Memory B cell (primary cell): Measurements from ENCODE around the gene SPEF2.

Experiments used
- ATAC-seq: fragments of 150-1000 bp; cut with Tn5 transposase; 2 replicates; pipeline ENCODE4 v1.10.0; 2021; ENCODE audit warnings: low read depth, mild to moderate bottlenecking, moderate library complexity
- DNase-seq, 2 donors: peaks; one replicate each; pipeline ENCODE4 v3.0.0; 2022; ENCODE audit warnings: low spot score in 2 of 2
- H3K27ac Mint-ChIP-seq: one replicate; pipeline ENCODE4 v1.8.0; 2022; ENCODE audit warnings: mild to moderate bottlenecking, moderate library complexity, mixed read lengths
- H3K27me3 Mint-ChIP-seq: one replicate; pipeline ENCODE4 v1.8.0; 2022; ENCODE audit warnings: mixed read lengths
- H3K36me3 Mint-ChIP-seq: one replicate; pipeline ENCODE4 v1.8.0; 2022; ENCODE audit warnings: mild to moderate bottlenecking, mixed read lengths
- H3K4me1 Mint-ChIP-seq: one replicate; pipeline ENCODE4 v1.8.0; 2022; ENCODE audit warnings: mixed read lengths
- H3K4me3 Mint-ChIP-seq: one replicate; pipeline ENCODE4 v1.8.0; 2022; ENCODE audit warnings: mild to moderate bottlenecking, moderate library complexity, mixed read lengths
- H3K9me3 Mint-ChIP-seq: one replicate; pipeline ENCODE4 v1.8.0; 2022; ENCODE audit warnings: mixed read lengths

Gene SPEF2

GRCh38 chr5:35626108-35626507, 8.4 kb downstream of the SPEF2 start:
- Mint-ChIP-seq H3K9me3 (no peaks in the 10 kb centered on the region), H3K27me3 (no peaks in the 10 kb centered on the region), H3K36me3 (peaks cover 2% of the 10 kb centered on the region), H3K4me3 (no peak overlapping the region), H3K4me1 (no peaks in the 10 kb centered on the region), H3K27ac (no peak overlapping the region)
- DNase-seq (no peak), ATAC-seq (no peak)

DNA sequence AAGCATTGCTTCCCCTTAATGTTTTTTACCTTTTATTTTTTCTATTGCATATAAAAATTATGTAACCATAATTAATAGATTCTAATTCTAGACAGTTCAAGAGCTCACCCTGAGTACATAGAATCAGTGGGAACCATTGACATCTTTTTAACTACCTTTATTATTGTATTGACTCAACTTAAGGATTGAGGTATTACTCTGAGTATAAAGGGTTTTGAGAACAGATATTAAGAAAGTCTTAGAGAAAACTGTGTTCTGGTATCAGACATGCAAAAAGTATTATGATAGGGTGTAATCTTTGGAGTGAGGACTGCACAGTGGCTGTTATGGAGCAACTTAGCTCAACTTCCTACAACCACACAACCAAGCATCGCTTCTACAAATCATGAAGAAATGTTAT, 8.9 kb downstream of the SPEF2 start:
- Mint-ChIP-seq H3K27me3 (no peaks in the 10 kb centered on the region), H3K27ac (no peak overlapping the region), H3K9me3 (no peaks in the 10 kb centered on the region), H3K4me1 (no peaks in the 10 kb centered on the region), H3K36me3 (peaks cover 2% of the 10 kb centered on the region), H3K4me3 (no peak overlapping the region)
- DNase-seq (no peak), ATAC-seq (no peak)

DNA sequence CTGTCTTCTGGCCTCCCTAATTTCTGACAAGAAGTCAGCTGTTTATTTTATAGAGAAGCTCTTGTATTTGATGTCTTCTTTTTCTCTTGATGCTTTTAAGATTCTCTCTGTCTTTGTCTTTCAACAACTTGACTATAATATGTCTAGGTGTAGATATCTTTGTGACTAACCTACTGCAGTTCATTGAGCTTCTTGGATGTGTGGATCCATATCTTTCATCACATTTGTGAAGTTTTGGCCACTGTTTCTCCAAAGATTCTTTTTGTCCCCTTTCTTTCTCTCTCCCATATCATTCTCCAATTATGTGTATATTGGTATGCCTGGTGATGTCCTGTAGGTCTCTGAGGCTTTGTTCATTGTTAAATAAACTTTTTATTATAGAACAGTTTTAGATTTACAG, 16.7 kb downstream of the SPEF2 start:
- H3K4me3 Mint-ChIP-seq: no peak overlapping the region
- H3K36me3 Mint-ChIP-seq: peaks cover 2% of the 10 kb centered on the region
- H3K27ac Mint-ChIP-seq: no peak overlapping the region
- peaks cover 8% of the 10 kb centered on the region for H3K9me3 Mint-ChIP-seq
- DNase-seq (no peak), ATAC-seq (no peak)
- no peaks in the 10 kb centered on the region for H3K4me1 Mint-ChIP-seq
- H3K27me3 Mint-ChIP-seq: no peaks in the 10 kb centered on the region

DNA sequence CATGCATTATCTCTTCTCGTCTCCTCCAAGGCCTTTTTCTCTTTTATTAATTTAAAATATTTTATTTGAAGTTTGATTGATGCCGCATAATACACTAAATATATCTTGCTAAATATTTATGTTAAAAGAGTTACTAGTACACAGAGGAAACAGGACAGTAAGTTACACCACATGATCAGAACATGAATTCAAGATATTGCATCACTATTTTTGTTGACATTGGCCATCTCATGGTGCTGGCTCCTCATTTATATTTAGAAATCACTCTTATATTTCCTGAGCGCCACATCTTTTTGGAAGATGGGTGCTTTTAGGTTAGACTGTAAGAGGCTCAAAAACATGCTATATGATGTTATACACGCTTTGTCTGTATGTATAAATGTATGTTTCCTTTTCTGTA, 23.0 kb downstream of the SPEF2 start:
- DNase-seq: no peak
- Mint-ChIP-seq H3K4me1 (no peaks in the 10 kb centered on the region), H3K27me3 (no peaks in the 10 kb centered on the region), H3K36me3 (no peaks in the 10 kb centered on the region), H3K27ac (no peak overlapping the region), H3K9me3 (no peaks in the 10 kb centered on the region), H3K4me3 (no peak overlapping the region)
- no peak for ATAC-seq

DNA sequence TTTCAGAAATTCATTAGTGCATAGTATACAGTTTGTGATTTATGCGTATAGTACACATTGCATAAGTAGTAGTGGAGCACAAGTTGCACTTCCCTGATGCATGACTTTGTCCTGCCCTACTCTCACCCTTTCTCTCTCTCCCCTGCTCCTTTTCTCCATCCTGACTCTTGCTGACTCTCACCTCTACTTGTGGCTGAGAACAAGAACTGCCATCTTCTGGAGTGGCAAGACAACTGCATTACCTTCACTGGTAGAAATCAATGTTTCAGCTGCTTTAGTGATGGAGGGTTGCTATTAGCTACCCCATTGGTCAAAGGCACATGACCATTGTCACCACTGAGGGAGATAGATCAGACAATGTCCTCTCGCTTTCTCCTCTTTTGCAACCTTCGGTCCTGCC, 26.9 kb downstream of the SPEF2 start:
- H3K4me3 Mint-ChIP-seq: no peak overlapping the region
- no peak overlapping the region for H3K27ac Mint-ChIP-seq
- no peaks in the 10 kb centered on the region for H3K27me3 Mint-ChIP-seq
- H3K4me1 Mint-ChIP-seq: no peaks in the 10 kb centered on the region
- H3K9me3 Mint-ChIP-seq: no peaks in the 10 kb centered on the region
- ATAC-seq: no peak
- H3K36me3 Mint-ChIP-seq: no peaks in the 10 kb centered on the region
- no peak for DNase-seq

- Mint-ChIP-seq H3K36me3 (no peaks in the 10 kb centered on the region), H3K27ac (no peak overlapping the region), H3K27me3 (no peaks in the 10 kb centered on the region), H3K4me1 (no peaks in the 10 kb centered on the region), H3K4me3 (no peak overlapping the region), H3K9me3 (no peaks in the 10 kb centered on the region)
- ATAC-seq (no peak), DNase-seq (no peak)
These were observed 29.5 kb downstream of the SPEF2 start for GRCh38 chr5:35647128-35647527.

DNA sequence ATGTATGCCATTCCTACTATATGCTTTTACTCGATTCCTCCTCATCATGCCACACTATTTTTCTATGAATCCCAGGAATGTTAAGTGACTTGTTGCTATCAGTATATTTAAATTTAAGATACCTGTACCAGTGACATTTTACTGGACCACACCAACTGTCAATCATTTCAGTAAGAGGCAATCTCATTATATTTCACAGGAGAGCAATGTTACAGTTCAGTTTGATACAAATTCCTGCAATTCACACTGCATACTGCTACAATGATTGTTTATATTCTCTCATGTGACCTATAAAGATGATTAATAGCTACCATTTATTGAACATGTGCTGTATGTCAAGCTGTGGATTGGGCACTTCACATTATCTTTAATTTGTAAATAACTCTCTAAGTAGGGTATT, 30.0 kb downstream of the SPEF2 start:
- ATAC-seq (no peak), DNase-seq (no peak)
- Mint-ChIP-seq H3K4me1 (no peaks in the 10 kb centered on the region), H3K27ac (no peak overlapping the region), H3K36me3 (no peaks in the 10 kb centered on the region), H3K27me3 (no peaks in the 10 kb centered on the region), H3K4me3 (no peak overlapping the region), H3K9me3 (no peaks in the 10 kb centered on the region)

DNA sequence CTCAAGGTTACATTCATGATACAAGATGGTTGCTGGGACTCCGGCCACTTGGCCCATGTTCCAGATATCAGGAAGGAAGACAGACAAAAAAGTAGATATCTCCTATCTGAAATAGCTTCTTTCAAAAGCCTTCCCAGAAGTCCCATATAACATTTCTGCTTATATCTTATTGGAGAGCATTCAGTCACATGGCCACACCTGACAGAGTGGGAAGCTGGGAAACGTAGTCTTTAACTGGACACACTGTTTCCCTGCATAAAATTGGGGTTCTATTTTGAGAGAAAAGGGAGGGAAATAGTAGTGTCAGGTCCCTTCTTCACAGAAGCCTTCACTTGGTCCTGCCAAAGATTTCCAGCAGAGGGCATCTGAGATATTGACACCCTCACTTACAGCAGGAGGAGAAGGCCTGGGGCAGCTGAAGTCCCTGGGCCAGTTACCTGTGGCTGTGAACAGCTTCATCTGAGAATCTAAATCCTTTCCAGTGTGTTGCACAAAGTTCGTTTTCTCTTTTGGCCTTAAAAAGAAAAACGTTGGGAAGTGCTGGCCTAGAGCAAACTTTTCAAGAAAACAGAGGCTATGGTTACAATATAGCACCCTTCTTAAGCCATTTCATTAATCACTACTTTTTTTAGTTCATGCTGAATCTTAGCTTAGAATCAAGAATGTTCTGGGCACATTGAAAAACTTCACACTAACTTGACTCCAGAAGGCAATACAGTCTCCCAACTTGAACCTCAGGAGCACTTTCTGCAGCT, 33.5 kb downstream of the SPEF2 start:
- no peaks in the 10 kb centered on the region for H3K27me3 Mint-ChIP-seq
- H3K36me3 Mint-ChIP-seq: no peaks in the 10 kb centered on the region
- H3K27ac Mint-ChIP-seq: no peak overlapping the region
- DNase-seq: no peak
- H3K9me3 Mint-ChIP-seq: no peaks in the 10 kb centered on the region
- no peaks in the 10 kb centered on the region for H3K4me1 Mint-ChIP-seq
- no peak for ATAC-seq
- H3K4me3 Mint-ChIP-seq: no peak overlapping the region

GRCh38 chr5:35656721-35657120, 39.1 kb downstream of the SPEF2 start:
- H3K4me3 Mint-ChIP-seq: no peak overlapping the region
- DNase-seq: no peak

GRCh38 chr5:35657877-35658276, 40.2 kb downstream of the SPEF2 start:
- no peak for ATAC-seq

More at GRCh38 chr5:35656721-35657120, 39.1 kb downstream of the SPEF2 start:
- no peaks in the 10 kb centered on the region for H3K4me1 Mint-ChIP-seq
- no peaks in the 10 kb centered on the region for H3K36me3 Mint-ChIP-seq
- no peaks in the 10 kb centered on the region for H3K27me3 Mint-ChIP-seq
- H3K27ac Mint-ChIP-seq: no peak overlapping the region
- no peaks in the 10 kb centered on the region for H3K9me3 Mint-ChIP-seq
- ATAC-seq: no peak

GRCh38 chr5:35659556-35659955, 41.9 kb downstream of the SPEF2 start:
- DNase-seq (no peak), ATAC-seq (no peak)
- Mint-ChIP-seq H3K9me3 (peaks cover 2% of the 10 kb centered on the region), H3K27ac (no peak overlapping the region), H3K4me1 (no peaks in the 10 kb centered on the region), H3K27me3 (peaks cover 2% of the 10 kb centered on the region), H3K36me3 (no peaks in the 10 kb centered on the region), H3K4me3 (no peak overlapping the region)

More at GRCh38 chr5:35657877-35658276, 40.2 kb downstream of the SPEF2 start:
- DNase-seq: no peak
- Mint-ChIP-seq H3K4me3 (no peak overlapping the region), H3K27ac (no peak overlapping the region), H3K4me1 (no peaks in the 10 kb centered on the region), H3K9me3 (peaks cover 2% of the 10 kb centered on the region), H3K27me3 (no peaks in the 10 kb centered on the region), H3K36me3 (no peaks in the 10 kb centered on the region)

- Mint-ChIP-seq H3K27me3 (peaks cover 2% of the 10 kb centered on the region), H3K4me1 (no peaks in the 10 kb centered on the region), H3K9me3 (peaks cover 2% of the 10 kb centered on the region), H3K27ac (no peak overlapping the region), H3K36me3 (no peaks in the 10 kb centered on the region), H3K4me3 (no peak overlapping the region)
- no peak for DNase-seq
- no peak for ATAC-seq
These were observed 42.8 kb downstream of the SPEF2 start for GRCh38 chr5:35660451-35660850.

- no peak for ATAC-seq
- no peaks in the 10 kb centered on the region for H3K36me3 Mint-ChIP-seq
- H3K4me1 Mint-ChIP-seq: no peaks in the 10 kb centered on the region
- peaks cover 2% of the 10 kb centered on the region for H3K9me3 Mint-ChIP-seq
- no peak overlapping the region for H3K27ac Mint-ChIP-seq
- DNase-seq: no peak
- no peak overlapping the region for H3K4me3 Mint-ChIP-seq
- H3K27me3 Mint-ChIP-seq: peaks cover 2% of the 10 kb centered on the region
These were observed 46.9 kb downstream of the SPEF2 start for GRCh38 chr5:35664584-35664983.

- H3K4me3 Mint-ChIP-seq: no peak overlapping the region
- no peak overlapping the region for H3K27ac Mint-ChIP-seq
- no peaks in the 10 kb centered on the region for H3K4me1 Mint-ChIP-seq
- H3K36me3 Mint-ChIP-seq: no peaks in the 10 kb centered on the region
- H3K27me3 Mint-ChIP-seq: peaks cover 2% of the 10 kb centered on the region
- DNase-seq (no peak), ATAC-seq (no peak)
- H3K9me3 Mint-ChIP-seq: peaks cover 2% of the 10 kb centered on the region
These were observed 47.4 kb downstream of the SPEF2 start for GRCh38 chr5:35665096-35665495.

DNA sequence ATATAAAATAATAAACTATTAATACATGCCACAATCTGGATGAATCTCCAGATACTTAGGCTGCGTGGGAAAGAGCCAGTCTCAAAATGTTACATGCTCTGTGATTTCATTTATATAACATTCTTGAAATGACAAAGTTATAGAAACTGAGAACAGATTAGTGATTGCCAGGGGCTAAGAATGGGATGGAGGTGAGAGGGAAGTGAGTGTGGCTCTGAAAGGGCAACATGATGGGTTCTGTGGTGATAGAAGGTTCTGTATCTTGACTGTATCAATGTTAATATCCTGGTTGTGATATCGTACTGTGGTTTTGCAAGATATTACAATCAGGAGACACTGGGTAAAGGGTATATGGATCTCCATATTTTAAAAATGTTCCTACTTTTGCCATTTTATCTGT, 50.7 kb downstream of the SPEF2 start:
- no peaks in the 10 kb centered on the region for H3K4me1 Mint-ChIP-seq
- no peak overlapping the region for H3K27ac Mint-ChIP-seq
- H3K4me3 Mint-ChIP-seq: no peak overlapping the region
- ATAC-seq (no peak), DNase-seq (no peak)
- H3K9me3 Mint-ChIP-seq: no peaks in the 10 kb centered on the region
- no peaks in the 10 kb centered on the region for H3K36me3 Mint-ChIP-seq
- peaks cover 2% of the 10 kb centered on the region for H3K27me3 Mint-ChIP-seq
